ENCODE measurements around the gene MRPL43.

DNA sequence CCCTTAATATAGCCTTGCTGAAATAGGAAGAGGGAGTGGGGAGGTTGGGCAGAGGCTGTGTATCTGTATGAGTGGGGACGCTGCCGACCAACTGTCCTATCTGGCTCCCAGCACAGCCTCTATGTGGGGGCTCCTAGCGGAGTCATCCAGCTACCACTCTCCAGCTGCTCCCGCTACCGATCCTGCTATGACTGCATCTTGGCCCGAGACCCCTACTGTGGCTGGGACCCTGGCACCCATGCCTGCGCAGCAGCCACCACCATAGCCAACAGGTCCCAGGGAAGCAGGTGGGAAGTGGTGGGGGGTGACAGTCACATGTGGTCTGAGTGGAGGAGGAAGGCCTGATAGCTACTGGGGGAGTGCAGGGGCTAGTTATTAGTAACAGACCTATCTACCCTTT lies 6.6 kb downstream of the MRPL43 start:
- TF ChIP-seq, protein P1, sequence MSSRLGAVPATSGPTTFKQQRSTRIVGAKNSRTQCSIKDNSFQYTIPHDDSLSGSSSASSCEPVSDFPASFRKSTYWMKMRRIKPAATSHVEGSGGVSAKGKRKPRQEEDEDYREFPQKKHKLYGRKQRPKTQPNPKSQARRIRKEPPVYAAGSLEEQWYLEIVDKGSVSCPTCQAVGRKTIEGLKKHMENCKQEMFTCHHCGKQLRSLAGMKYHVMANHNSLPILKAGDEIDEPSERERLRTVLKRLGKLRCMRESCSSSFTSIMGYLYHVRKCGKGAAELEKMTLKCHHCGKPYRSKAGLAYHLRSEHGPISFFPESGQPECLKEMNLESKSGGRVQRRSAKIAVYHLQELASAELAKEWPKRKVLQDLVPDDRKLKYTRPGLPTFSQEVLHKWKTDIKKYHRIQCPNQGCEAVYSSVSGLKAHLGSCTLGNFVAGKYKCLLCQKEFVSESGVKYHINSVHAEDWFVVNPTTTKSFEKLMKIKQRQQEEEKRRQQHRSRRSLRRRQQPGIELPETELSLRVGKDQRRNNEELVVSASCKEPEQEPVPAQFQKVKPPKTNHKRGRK (CRISPR knock-in tag; IDR thresholded peaks at IDR 0.05; ENCODE audit: borderline replicate concordance): no peak
- TF ChIP-seq, protein P2, sequence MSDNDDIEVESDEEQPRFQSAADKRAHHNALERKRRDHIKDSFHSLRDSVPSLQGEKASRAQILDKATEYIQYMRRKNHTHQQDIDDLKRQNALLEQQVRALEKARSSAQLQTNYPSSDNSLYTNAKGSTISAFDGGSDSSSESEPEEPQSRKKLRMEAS (CRISPR knock-in tag; IDR thresholded peaks at IDR 0.05): no peak
- TF ChIP-seq, protein P3, sequence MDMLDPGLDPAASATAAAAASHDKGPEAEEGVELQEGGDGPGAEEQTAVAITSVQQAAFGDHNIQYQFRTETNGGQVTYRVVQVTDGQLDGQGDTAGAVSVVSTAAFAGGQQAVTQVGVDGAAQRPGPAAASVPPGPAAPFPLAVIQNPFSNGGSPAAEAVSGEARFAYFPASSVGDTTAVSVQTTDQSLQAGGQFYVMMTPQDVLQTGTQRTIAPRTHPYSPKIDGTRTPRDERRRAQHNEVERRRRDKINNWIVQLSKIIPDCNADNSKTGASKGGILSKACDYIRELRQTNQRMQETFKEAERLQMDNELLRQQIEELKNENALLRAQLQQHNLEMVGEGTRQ (CRISPR knock-in tag; IDR thresholded peaks at IDR 0.05): no peak
- TF ChIP-seq GRHL2 (CRISPR knock-in tag; IDR thresholded peaks at IDR 0.05; ENCODE audit: insufficient replicate concordance, severe bottlenecking): no peak
- TF ChIP-seq, protein P4, sequence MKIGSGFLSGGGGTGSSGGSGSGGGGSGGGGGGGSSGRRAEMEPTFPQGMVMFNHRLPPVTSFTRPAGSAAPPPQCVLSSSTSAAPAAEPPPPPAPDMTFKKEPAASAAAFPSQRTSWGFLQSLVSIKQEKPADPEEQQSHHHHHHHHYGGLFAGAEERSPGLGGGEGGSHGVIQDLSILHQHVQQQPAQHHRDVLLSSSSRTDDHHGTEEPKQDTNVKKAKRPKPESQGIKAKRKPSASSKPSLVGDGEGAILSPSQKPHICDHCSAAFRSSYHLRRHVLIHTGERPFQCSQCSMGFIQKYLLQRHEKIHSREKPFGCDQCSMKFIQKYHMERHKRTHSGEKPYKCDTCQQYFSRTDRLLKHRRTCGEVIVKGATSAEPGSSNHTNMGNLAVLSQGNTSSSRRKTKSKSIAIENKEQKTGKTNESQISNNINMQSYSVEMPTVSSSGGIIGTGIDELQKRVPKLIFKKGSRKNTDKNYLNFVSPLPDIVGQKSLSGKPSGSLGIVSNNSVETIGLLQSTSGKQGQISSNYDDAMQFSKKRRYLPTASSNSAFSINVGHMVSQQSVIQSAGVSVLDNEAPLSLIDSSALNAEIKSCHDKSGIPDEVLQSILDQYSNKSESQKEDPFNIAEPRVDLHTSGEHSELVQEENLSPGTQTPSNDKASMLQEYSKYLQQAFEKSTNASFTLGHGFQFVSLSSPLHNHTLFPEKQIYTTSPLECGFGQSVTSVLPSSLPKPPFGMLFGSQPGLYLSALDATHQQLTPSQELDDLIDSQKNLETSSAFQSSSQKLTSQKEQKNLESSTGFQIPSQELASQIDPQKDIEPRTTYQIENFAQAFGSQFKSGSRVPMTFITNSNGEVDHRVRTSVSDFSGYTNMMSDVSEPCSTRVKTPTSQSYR (CRISPR knock-in tag; IDR thresholded peaks at IDR 0.05): no peak
- TF ChIP-seq ATF1 (CRISPR knock-in tag; IDR thresholded peaks at IDR 0.05): no peak
